DMS 273 (cell line): ENCODE measurements around the gene IQUB.
A peak's percentile ranks its signal among the peaks of the same experiment; 100 is the strongest.
"Not testable (repeated sequence)": the region's sequence is repeated elsewhere in the genome, so short reads cannot be mapped to it uniquely, and the experiment has no call there.

Source experiments
- DNase-seq: peaks from one replicate; lab custom pipeline; 2025; ENCODE audit not compliant: unreplicated experiment; lab: John Stamatoyannopoulos, UW

The IQUB gene

DNA sequence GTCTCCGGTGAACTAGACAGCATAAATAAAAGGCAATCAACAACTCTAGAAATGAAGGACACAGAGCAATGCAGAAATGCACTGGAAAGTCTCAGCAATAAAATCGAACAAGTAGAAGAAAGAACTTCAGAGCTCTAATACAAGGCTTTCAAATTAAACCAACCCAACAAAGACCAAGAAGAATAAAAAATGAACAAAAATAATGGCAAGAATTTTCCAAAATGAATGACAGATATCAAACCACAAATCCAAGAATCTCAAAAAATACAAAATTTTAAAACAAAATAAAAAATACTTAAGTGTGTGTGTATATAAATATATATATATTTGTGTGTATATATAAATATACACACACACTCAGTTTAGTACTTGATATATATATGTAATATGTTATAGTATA lies 110.8 kb downstream of the IQUB start:
- no peak for DNase-seq

DNA sequence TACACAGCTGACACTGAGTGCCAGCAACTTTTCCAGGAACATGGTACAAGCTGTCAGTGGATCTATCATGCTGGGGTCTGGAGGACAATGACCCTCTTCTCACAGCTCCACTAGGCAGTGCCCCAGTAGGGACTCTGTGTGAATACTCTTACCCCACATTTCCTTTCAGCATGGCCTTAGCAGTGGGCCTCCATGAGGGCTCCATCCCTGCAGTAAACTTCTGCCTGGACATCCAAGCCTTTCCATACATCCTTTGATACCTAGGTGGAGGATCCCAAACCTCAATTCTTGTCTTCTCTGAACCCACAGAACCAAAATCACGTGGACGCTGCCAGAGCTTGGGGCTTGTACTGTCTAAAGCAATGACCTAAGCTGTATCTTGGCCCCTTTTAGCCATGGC lies 116.8 kb downstream of the IQUB start:
- DNase-seq: no peak

DNA sequence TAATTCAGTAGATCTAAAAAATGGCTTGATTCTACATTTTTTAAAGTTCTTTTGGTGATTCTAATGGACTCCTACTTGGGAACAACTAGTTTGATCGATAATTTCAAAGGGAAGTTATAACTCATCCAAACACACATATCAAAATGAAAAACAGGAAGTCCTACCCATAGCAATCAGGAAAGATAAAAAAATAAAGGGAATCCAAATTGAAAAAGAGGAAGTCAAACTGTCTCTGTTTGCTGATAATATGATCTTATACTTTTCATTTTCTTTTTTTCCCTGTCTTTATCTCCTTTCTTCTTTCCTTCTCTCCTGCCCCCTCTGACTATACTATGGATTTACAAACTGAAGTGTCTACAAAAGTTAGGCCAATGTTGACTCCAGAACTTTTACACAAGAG lies 118.8 kb downstream of the IQUB start:
- DNase-seq: no peak

DNA sequence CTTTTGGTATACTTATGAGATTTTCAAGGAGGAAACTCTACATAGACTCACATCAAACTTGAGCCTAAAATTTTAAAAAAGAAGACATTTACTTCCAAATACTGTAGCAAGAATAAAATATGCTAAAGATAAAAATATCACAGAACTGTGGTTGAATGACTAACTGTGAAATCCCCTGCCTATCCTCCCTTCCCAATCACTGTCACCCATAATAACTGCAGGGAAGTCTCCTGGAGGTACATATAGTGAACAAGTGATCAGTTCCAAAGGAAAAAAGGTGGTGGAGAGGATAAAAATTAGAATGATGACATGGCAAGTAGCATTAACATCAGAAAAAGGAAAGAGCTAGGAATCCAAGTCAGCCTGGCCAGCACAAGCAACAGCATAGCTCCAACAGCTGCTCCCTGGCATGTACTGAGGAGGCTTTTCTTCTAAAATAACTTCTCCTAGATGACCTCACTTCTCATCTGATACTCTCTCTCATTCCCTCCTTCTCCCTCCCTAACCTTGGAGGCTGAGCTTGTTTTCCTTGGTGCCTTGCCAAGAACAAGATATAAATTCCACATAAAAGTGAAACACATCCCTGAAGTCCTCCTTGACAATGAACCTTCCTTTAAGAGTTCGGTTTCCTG lies 124.0 kb downstream of the IQUB start:
- DNase-seq: peak; percentile 8

DNA sequence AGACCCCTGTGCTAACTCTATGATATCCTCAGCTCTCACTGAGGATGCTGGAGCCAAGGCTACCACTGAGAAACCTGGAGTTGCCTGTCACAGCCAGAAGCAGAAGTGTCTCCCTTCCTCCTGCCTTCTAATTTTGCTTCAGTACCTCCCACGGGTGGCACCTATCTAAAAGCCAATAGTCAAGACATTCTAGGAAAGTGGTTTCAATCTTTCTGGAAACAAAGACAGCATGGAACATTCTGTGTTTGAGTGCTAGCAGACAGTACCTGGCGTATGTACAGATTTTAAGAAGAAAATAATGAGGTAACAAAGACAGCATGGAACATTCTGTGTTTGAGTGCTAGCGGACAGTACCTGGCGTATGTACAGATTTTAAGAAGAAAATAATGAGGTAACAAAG lies 126.4 kb downstream of the IQUB start:
- DNase-seq: not testable (repeated sequence)
